OCI-LY7 (cell line): ENCODE data around the gene OCRL.
"Not testable (repeated sequence)": the region's sequence is repeated elsewhere in the genome, so short reads cannot be mapped to it uniquely, and the experiment has no call there.

Experiments
- EZH2phosphoT487 ChIP-seq: fragments of 200-600 bp; sonication (generic); IDR thresholded peaks from 2 replicates; pipeline ENCODE4 v1.6.1; 2018; ENCODE audit warnings: low read depth, borderline replicate concordance, mild to moderate bottlenecking, mixed run types, antibody characterized with exemption, low read length, moderate library complexity, mixed read lengths
- TF ChIP-seq, protein P1 (sequence below): fragments of 200-600 bp; sonication (generic); conservative IDR thresholded peaks from 2 replicates; pipeline ENCODE4 v1.5.1; 2014; ENCODE audit warnings: mild to moderate bottlenecking, antibody characterized with exemption, low read length, moderate library complexity, mixed read lengths

DNA sequence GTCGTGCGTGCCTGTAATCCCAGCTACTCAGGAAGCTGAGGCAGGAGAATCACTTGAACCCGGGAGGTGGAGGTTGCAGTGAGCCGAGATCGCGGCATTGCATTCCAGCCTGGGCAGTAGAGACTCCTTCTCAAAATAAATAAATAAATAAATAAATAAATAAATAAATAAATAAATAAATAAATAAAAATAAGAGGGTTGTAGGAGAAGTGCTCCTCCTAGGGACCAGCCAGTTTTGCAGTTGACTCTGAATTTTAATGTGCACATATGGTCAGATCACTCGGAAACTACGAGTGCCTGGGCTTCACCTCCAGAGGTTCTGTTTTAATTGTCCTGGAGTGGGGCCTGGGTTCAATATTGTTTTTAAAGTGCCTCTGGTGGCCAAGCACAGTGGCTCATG lies 14.8 kb downstream of the OCRL start:
- TF ChIP-seq, protein P1, sequence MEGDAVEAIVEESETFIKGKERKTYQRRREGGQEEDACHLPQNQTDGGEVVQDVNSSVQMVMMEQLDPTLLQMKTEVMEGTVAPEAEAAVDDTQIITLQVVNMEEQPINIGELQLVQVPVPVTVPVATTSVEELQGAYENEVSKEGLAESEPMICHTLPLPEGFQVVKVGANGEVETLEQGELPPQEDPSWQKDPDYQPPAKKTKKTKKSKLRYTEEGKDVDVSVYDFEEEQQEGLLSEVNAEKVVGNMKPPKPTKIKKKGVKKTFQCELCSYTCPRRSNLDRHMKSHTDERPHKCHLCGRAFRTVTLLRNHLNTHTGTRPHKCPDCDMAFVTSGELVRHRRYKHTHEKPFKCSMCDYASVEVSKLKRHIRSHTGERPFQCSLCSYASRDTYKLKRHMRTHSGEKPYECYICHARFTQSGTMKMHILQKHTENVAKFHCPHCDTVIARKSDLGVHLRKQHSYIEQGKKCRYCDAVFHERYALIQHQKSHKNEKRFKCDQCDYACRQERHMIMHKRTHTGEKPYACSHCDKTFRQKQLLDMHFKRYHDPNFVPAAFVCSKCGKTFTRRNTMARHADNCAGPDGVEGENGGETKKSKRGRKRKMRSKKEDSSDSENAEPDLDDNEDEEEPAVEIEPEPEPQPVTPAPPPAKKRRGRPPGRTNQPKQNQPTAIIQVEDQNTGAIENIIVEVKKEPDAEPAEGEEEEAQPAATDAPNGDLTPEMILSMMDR, result not testable (repeated sequence)
- TF ChIP-seq EZH2phosphoT487, result not testable (repeated sequence)
